ENCODE measurements around the gene EFCAB14. TPM values are rescaled to one million over a fixed set of nuclear protein-coding genes. Genes with fewer than 3 reads are reported as not detected.

EFCAB14 gene
- total and polyA plus RNA-seq, 10 of the 15 experiments (the other 5 are each of a cell fraction or from before 2014, with no cell fraction given), result 7.8 to 66.0 (median 41.6) TPM

DNA sequence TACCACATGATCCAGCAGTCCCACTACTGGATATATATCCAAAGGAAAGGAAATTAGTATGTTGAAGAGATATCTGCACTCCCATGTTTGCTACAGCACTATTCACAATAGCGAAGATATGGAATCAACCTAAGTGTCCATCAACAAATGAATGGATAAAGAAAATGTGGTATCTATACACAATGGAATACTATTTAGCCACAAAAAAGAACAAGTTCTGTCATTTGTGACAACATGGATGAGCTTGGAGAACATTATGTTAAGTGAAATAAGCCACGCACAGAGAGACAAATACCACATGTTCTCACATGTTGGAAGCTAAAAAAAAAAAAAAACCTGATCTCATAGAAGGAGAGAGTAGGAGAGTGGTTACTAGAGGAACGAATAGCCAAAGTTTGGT is 68.4 kb downstream of the EFCAB14 start:
- in situ Hi-C loops (cut with MboI) (no loop called here), intact Hi-C loops (cut with micrococcal nuclease; ENCODE audit: unreplicated experiment) (no loop called here)
- TF ChIP-seq DPF2 (IDR thresholded peaks at IDR 0.05) (no peak), ESRRA (IDR thresholded peaks at IDR 0.05; ENCODE audit: low read length) (no peak), FOXM1 (IDR thresholded peaks at IDR 0.05; ENCODE audit: low read depth, low read length) (no peak), SP1 (IDR thresholded peaks at IDR 0.05; ENCODE audit: low read depth, low read length) (no peak), POLR2A (IDR thresholded peaks at IDR 0.05; ENCODE audit: low read depth, low read length) (no peak), SPI1 (IDR thresholded peaks at IDR 0.05; ENCODE audit: borderline replicate concordance, insufficient read depth, low read depth, low read length) (no peak), MTA3 (IDR thresholded peaks at IDR 0.05; ENCODE audit: borderline replicate concordance, low read length) (no peak), BMI1 (IDR thresholded peaks at IDR 0.05; ENCODE audit: borderline replicate concordance) (no peak), KDM1A (IDR thresholded peaks at IDR 0.05; ENCODE audit: borderline replicate concordance) (no peak)
- TF ChIP-seq, protein P1, sequence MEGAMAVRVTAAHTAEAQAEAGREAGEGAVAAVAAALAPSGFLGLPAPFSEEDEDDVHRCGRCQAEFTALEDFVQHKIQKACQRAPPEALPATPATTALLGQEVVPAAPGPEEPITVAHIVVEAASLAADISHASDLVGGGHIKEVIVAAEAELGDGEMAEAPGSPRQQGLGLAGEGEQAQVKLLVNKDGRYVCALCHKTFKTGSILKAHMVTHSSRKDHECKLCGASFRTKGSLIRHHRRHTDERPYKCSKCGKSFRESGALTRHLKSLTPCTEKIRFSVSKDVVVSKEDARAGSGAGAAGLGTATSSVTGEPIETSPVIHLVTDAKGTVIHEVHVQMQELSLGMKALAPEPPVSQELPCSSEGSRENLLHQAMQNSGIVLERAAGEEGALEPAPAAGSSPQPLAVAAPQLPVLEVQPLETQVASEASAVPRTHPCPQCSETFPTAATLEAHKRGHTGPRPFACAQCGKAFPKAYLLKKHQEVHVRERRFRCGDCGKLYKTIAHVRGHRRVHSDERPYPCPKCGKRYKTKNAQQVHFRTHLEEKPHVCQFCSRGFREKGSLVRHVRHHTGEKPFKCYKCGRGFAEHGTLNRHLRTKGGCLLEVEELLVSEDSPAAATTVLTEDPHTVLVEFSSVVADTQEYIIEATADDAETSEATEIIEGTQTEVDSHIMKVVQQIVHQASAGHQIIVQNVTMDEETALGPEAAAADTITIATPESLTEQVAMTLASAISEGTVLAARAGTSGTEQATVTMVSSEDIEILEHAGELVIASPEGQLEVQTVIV (IDR thresholded peaks at IDR 0.05; ENCODE audit: borderline replicate concordance, partially characterized antibody), result no peak
- Histone ChIP-seq H3K27ac (ENCODE audit: control insufficient read depth, insufficient read depth) (no peak overlapping the region), H3K4me3 (no peak overlapping the region), H3K9me3 (replicated peaks; ENCODE audit: control insufficient read depth, insufficient read depth, low read length) (peaks cover 4% of the 10 kb centered on the region; the same call in 2 of the 3 replicates), H2AFZ (ENCODE audit: control insufficient read depth, low read depth, low read length) (no peak overlapping the region), H4K20me1 (ENCODE audit: control insufficient read depth, insufficient read depth) (no peaks in the 10 kb centered on the region), H3K4me2 (ENCODE audit: control insufficient read depth, insufficient read depth) (no peak overlapping the region), H3K79me2 (ENCODE audit: control insufficient read depth, insufficient read depth, low read length) (no peaks in the 10 kb centered on the region), H3K9ac (ENCODE audit: control insufficient read depth, insufficient read depth, low read length) (no peak overlapping the region), H3K4me1 (ENCODE audit: control insufficient read depth, insufficient read depth, low read length) (no peaks in the 10 kb centered on the region), H3K36me3 (ENCODE audit: control insufficient read depth in 2 of 2, insufficient read depth in 2 of 2, low read length in 1 of 2) (peaks cover 2 to 17% of the 10 kb centered on the region in 2 experiments), H3K27me3 (replicated peaks in 1 of 2; ENCODE audit: control insufficient read depth in 2 of 2, insufficient read depth in 2 of 2, low read length in 1 of 2) (no peaks in the 10 kb centered on the region)
- ChIA-PET SMC1A (ENCODE audit: uncharacterized antibody, unreplicated experiment) (no interaction called here), CTCF (no interaction called here), RAD21 (ENCODE audit: unreplicated experiment) (no interaction called here), POLR2A (no interaction called here)
- 94% methylated on average over 3 of the region's 3 CpGs for WGBS (ENCODE audit: insufficient coverage, insufficient replicate concordance, low lambda C conversion rate, missing lambda C conversion rate)
- DNase-seq (ENCODE audit: low read depth, low spot score) (no peak), FAIRE-seq (no peak), ATAC-seq (no peak)
- no TSS peak for BruUV-seq (replicated peaks)
